ENCODE data around the gene ERC1. TPM values are rescaled to one million over a fixed set of nuclear protein-coding genes. Genes with fewer than 3 reads are reported as not detected.

Gene ERC1
- total RNA-seq, 1 experiment from 2014 or later: 12.3 TPM

DNA sequence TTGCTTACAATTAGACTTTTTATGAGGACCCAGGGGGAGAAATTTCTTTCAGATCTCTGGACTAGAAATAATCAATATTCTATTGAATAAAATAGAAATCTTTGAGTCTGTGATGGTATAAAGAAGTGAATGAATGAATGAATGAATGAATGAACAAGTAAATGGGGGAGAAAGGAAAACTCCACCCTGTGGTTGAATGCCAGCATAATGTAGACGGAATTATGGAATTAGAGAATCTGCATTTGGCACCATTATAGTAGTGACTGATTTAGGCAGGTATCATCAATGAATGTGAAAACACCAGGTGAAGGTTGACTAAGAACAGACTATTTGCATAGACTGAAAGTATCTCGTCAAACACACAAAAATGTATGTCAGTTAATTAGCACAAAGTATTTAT, 468.3 kb downstream of the ERC1 start:
- Histone ChIP-seq H3K9ac (ENCODE audit: low read length) (no peak overlapping the region), H3F3A (ENCODE audit: low read length, unreplicated experiment) (no peaks in the 10 kb centered on the region), H3K9me3 (ENCODE audit: low read length) (no peaks in the 10 kb centered on the region), H3K36me3 (ENCODE audit: low read depth, low read length) (no peaks in the 10 kb centered on the region), H4K20me1 (ENCODE audit: low read length) (no peaks in the 10 kb centered on the region), H2AFZ (ENCODE audit: low read length) (no peak overlapping the region), H3K79me2 (ENCODE audit: low read length) (no peaks in the 10 kb centered on the region), H3K27ac (ENCODE audit: low read length) (no peak overlapping the region), H3K27me3 (ENCODE audit: low read length) (no peaks in the 10 kb centered on the region), H3K4me2 (ENCODE audit: low read length) (no peak overlapping the region), H3K4me3 (ENCODE audit: low read length) (no peak overlapping the region), H3K9me2 (replicated peaks; ENCODE audit: low read length) (no peaks in the 10 kb centered on the region), H3K4me1 (ENCODE audit: insufficient read depth, low read length) (peaks cover 6% of the 10 kb centered on the region; the same call in 1 of the 2 replicates)
- CTCF ChIA-PET: no interaction called here
- TF ChIP-seq EZH2 (IDR thresholded peaks at IDR 0.05; ENCODE audit: low read length, unreplicated experiment): no peak
- no peak for TF ChIP-seq EZH2phosphoT487 (IDR thresholded peaks at IDR 0.05; ENCODE audit: borderline replicate concordance, low read length)
- TF ChIP-seq, protein P1, sequence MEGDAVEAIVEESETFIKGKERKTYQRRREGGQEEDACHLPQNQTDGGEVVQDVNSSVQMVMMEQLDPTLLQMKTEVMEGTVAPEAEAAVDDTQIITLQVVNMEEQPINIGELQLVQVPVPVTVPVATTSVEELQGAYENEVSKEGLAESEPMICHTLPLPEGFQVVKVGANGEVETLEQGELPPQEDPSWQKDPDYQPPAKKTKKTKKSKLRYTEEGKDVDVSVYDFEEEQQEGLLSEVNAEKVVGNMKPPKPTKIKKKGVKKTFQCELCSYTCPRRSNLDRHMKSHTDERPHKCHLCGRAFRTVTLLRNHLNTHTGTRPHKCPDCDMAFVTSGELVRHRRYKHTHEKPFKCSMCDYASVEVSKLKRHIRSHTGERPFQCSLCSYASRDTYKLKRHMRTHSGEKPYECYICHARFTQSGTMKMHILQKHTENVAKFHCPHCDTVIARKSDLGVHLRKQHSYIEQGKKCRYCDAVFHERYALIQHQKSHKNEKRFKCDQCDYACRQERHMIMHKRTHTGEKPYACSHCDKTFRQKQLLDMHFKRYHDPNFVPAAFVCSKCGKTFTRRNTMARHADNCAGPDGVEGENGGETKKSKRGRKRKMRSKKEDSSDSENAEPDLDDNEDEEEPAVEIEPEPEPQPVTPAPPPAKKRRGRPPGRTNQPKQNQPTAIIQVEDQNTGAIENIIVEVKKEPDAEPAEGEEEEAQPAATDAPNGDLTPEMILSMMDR (conservative IDR thresholded peaks at IDR 0.05; ENCODE audit: low read depth, low read length): no peak
- BruUV-seq (replicated peaks): no TSS peak
- POLR2A ChIA-PET (ENCODE audit: unreplicated experiment): no interaction called here
- intact Hi-C loops (cut with micrococcal nuclease): no loop called here
- DNase-seq: no peak
- no peak for ATAC-seq

DNA sequence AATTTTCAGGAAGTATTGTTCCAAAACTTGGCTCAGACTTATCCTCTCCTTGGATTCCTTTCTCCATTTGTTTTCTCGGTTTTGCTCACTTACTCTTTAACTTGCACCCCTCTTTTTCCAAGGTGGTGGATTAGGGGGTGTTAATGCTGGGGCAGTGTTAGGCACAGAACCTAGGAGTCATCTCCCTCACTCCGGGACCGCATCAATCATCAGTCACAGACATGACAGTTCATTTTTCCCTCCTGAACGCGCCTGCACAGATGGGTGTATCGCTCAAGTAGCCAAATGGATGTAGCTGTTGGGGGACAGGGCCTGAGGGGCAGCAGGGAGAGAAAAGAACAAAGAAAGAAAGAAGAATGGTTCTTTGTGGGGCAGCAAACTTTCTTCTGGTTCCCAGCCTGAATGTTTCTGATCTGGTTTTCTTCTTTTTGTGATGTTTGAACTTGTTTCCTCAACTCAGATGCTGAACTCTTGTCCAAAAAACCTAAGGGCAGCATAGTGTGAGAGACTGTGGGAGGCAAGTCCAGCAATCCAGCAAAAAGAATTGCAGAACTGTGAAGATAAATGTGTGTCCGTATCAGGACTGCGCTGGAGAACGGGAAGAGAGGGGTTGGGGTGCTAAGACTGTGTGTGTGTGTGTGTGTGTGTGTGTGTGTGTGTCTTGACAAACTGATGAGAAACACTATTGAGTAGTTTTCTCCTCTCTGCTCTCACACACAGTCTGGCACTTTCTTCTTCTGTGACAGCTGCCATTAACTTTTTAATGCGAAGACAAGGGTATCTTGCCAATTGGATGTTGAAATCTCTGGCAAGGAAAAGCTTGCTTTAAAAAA, 472.3 kb downstream of the ERC1 start:
- H3K79me2 ChIP-seq (ENCODE audit: low read length): no peaks in the 10 kb centered on the region
- DNase-seq: no peak
- H3K9ac ChIP-seq (ENCODE audit: low read length): no peak overlapping the region
- H2AFZ ChIP-seq (ENCODE audit: low read length): no peak overlapping the region
- ChIA-PET CTCF (no interaction called here), POLR2A (ENCODE audit: unreplicated experiment) (no interaction called here)
- no peak overlapping the region for H3K4me3 ChIP-seq (ENCODE audit: low read length)
- no peaks in the 10 kb centered on the region for H3K9me3 ChIP-seq (ENCODE audit: low read length)
- BruUV-seq (replicated peaks): no TSS peak
- H3K27me3 ChIP-seq (ENCODE audit: low read length): no peaks in the 10 kb centered on the region
- no peak for TF ChIP-seq EZH2 (IDR thresholded peaks at IDR 0.05; ENCODE audit: low read length, unreplicated experiment)
- no peak for TF ChIP-seq EZH2phosphoT487 (IDR thresholded peaks at IDR 0.05; ENCODE audit: borderline replicate concordance, low read length)
- TF ChIP-seq, protein P1 (conservative IDR thresholded peaks at IDR 0.05; ENCODE audit: low read depth, low read length): no peak
- H3K4me1 ChIP-seq (ENCODE audit: insufficient read depth, low read length): no peaks in the 10 kb centered on the region
- no peaks in the 10 kb centered on the region for H3K36me3 ChIP-seq (ENCODE audit: low read depth, low read length)
- H3K27ac ChIP-seq (ENCODE audit: low read length): no peak overlapping the region
- H4K20me1 ChIP-seq (ENCODE audit: low read length): no peaks in the 10 kb centered on the region
- no peaks in the 10 kb centered on the region for H3K9me2 ChIP-seq (replicated peaks; ENCODE audit: low read length)
- no peak overlapping the region for H3K4me2 ChIP-seq (ENCODE audit: low read length)
- no peaks in the 10 kb centered on the region for H3F3A ChIP-seq (ENCODE audit: low read length, unreplicated experiment)
- intact Hi-C loops (cut with micrococcal nuclease): no loop called here
- ATAC-seq: no peak

DNA sequence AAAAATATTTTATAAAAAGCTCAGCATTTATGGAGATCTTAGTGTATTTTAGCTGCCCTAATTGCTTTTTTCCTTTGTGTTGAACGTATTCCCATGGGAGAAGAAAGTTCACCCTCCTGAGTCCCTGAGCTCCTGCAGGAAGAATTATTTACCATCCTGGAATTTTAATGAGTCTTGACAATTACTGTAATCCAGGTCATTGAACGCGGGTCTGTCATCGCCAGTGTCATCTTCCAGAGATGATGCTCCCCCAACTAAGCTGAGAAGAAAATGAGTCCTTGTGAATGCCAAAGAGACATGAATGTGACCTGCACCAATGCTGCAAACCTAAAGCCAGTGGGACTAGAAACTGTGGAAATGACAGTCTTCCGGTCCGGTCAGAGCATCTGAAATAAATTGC, 473.9 kb downstream of the ERC1 start:
- Histone ChIP-seq H3K4me3 (ENCODE audit: low read length) (no peak overlapping the region), H3K36me3 (ENCODE audit: low read depth, low read length) (no peaks in the 10 kb centered on the region), H3K4me2 (ENCODE audit: low read length) (no peak overlapping the region), H3K9ac (ENCODE audit: low read length) (no peak overlapping the region), H3K9me2 (replicated peaks; ENCODE audit: low read length) (no peaks in the 10 kb centered on the region), H3K79me2 (ENCODE audit: low read length) (no peaks in the 10 kb centered on the region), H3K4me1 (ENCODE audit: insufficient read depth, low read length) (no peaks in the 10 kb centered on the region), H2AFZ (ENCODE audit: low read length) (no peak overlapping the region), H3K9me3 (ENCODE audit: low read length) (no peaks in the 10 kb centered on the region), H4K20me1 (ENCODE audit: low read length) (no peaks in the 10 kb centered on the region), H3K27me3 (ENCODE audit: low read length) (no peaks in the 10 kb centered on the region), H3F3A (ENCODE audit: low read length, unreplicated experiment) (no peaks in the 10 kb centered on the region), H3K27ac (ENCODE audit: low read length) (no peak overlapping the region)
- ChIA-PET CTCF (no interaction called here), POLR2A (ENCODE audit: unreplicated experiment) (no interaction called here)
- TF ChIP-seq, protein P1 (conservative IDR thresholded peaks at IDR 0.05; ENCODE audit: low read depth, low read length): no peak
- TF ChIP-seq EZH2phosphoT487 (IDR thresholded peaks at IDR 0.05; ENCODE audit: borderline replicate concordance, low read length) (no peak), EZH2 (IDR thresholded peaks at IDR 0.05; ENCODE audit: low read length, unreplicated experiment) (no peak)
- ATAC-seq (no peak), DNase-seq (no peak)
- intact Hi-C loops (cut with micrococcal nuclease): no loop called here
- no TSS peak for BruUV-seq (replicated peaks)
